GM12878 (cell line): Measurements from ENCODE around the gene C10orf71. TPM values are rescaled to one million over a fixed set of nuclear protein-coding genes. Genes with fewer than 3 reads are reported as not detected.

Experiments used
- ATAC-seq: fragments of 200-7000 bp; cut with Tn5 transposase; 3 replicates; pipeline ENCODE4 v1.9.1; 2020; ENCODE audit warnings: mild to moderate bottlenecking, moderate library complexity
- BruUV-seq: library from RNA; stranded (reverse); fragments of 400-500 nt; replicated peaks from 2 replicates; lab custom pipeline; 2021; lab: Mats Ljungman, UMichigan
- CTCF ChIA-PET: fragments of 300-600 bp; sonication (Branson Sonifier 250); formaldehyde crosslinking; extraction: SDS; loops from one replicate; lab custom pipeline; 2021; ENCODE audit warnings: inconsistent platforms; lab: Yijun Ruan, JAX
- POLR2A ChIA-PET: fragments of 350-600 bp; formaldehyde crosslinking; extraction: SDS; loops from one replicate; lab custom pipeline; 2021; ENCODE audit warnings: inconsistent platforms; lab: Charles Lee
- RAD21 ChIA-PET: fragments of 300-600 bp; sonication (Branson Sonifier 250); formaldehyde crosslinking; loops from one replicate; lab custom pipeline; 2023; ENCODE audit warnings: antibody characterized with exemption; ENCODE audit not compliant: unreplicated experiment; lab: Charles Lee
- SMC1A ChIA-PET: fragments of 300-600 bp; sonication (Branson Sonifier 250); formaldehyde crosslinking; loops from one replicate; lab custom pipeline; 2023; ENCODE audit not compliant: unreplicated experiment, uncharacterized antibody; lab: Charles Lee
- DNase-seq: peaks from one replicate; pipeline ENCODE4 v3.0.0-alpha.2; 2011; ENCODE audit warnings: low read depth, low spot score
- FAIRE-seq: peaks from 3 replicates; lab custom pipeline; 2011; peaks lifted over from hg19 to GRCh38; lab: Jason Lieb, UNC
- H2AFZ ChIP-seq: 2 replicates; pipeline ENCODE4 v1.6.0; 2011; ENCODE audit warnings: low read depth, low read length, control low read depth; ENCODE audit not compliant: control insufficient read depth
- H3K27ac ChIP-seq: 2 replicates; pipeline ENCODE4 v1.5.1; 2011; ENCODE audit warnings: control low read depth; ENCODE audit not compliant: control insufficient read depth, insufficient read depth
- H3K27me3 ChIP-seq, 2 experiments: replicated peaks in 1 of 2; 2 replicates each; pipeline versions ENCODE4 v1.6.0 to v1.6.1; 2011; ENCODE audit warnings: low read length in 1 of 2; ENCODE audit not compliant: control insufficient read depth in 2 of 2, insufficient read depth in 2 of 2
- H3K36me3 ChIP-seq, 2 experiments: 2 replicates each; pipeline ENCODE4 v1.5.1; 2011; ENCODE audit warnings: low read length in 1 of 2; ENCODE audit not compliant: control insufficient read depth in 2 of 2, insufficient read depth in 2 of 2
- H3K4me1 ChIP-seq: 2 replicates; pipeline ENCODE4 v1.6.1; 2011; ENCODE audit warnings: mild to moderate bottlenecking, low read length, moderate library complexity, mixed read lengths; ENCODE audit not compliant: control insufficient read depth, insufficient read depth
- H3K4me2 ChIP-seq: 2 replicates; pipeline ENCODE4 v1.6.0; 2011; ENCODE audit warnings: control low read depth; ENCODE audit not compliant: control insufficient read depth, insufficient read depth
- H3K4me3 ChIP-seq: fragments of 200-600 bp; sonication (generic); 2 replicates; pipeline ENCODE4 v1.5.1; 2016
- H3K79me2 ChIP-seq: 2 replicates; pipeline ENCODE4 v1.6.0; 2011; ENCODE audit warnings: low read length; ENCODE audit not compliant: control insufficient read depth, insufficient read depth
- H3K9ac ChIP-seq: 2 replicates; pipeline ENCODE4 v1.8.0; 2011; ENCODE audit warnings: low read length, control low read depth, mixed read lengths; ENCODE audit not compliant: control insufficient read depth, insufficient read depth
- H3K9me3 ChIP-seq: replicated peaks from 3 replicates; pipeline ENCODE4 v1.5.1; 2011; ENCODE audit warnings: mild to moderate bottlenecking, low read length; ENCODE audit not compliant: control insufficient read depth, insufficient read depth
- H4K20me1 ChIP-seq: 2 replicates; pipeline ENCODE4 v1.6.0; 2011; ENCODE audit not compliant: control insufficient read depth, insufficient read depth
- BCL3 ChIP-seq: IDR thresholded peaks from 2 replicates; pipeline ENCODE4 v1.6.1; 2011; ENCODE audit warnings: borderline replicate concordance, low read depth, mild to moderate bottlenecking, moderate library complexity, low read length; ENCODE audit not compliant: insufficient read depth, poor library complexity, severe bottlenecking
- FOS ChIP-seq: IDR thresholded peaks from 3 replicates; pipeline ENCODE4 v1.6.1; 2011; ENCODE audit warnings: borderline replicate concordance; ENCODE audit not compliant: insufficient read length; ENCODE audit errors: extremely low read depth
- HSF1 ChIP-seq: fragments of 150-350 bp; IDR thresholded peaks from 2 replicates; pipeline ENCODE4 v1.6.1; 2014; ENCODE audit warnings: mild to moderate bottlenecking, low read depth, low read length
- MEF2A ChIP-seq: IDR thresholded peaks from 2 replicates; pipeline ENCODE4 v1.6.1; 2011; ENCODE audit warnings: low read depth, mild to moderate bottlenecking, low read length, moderate library complexity; ENCODE audit not compliant: insufficient read depth
- MXI1 ChIP-seq: fragments of 150-350 bp; IDR thresholded peaks from 2 replicates; pipeline ENCODE4 v1.6.1; 2011; ENCODE audit warnings: low read depth, mild to moderate bottlenecking, inconsistent platforms, low read length, improper control_type of control experiment
- NBN ChIP-seq: fragments of 450-650 bp; IDR thresholded peaks from 2 replicates; pipeline ENCODE4 v1.6.1; 2016
- SMAD5 ChIP-seq: IDR thresholded peaks from 2 replicates; pipeline ENCODE4 v1.6.1; 2016; ENCODE audit warnings: antibody characterized with exemption, low read depth
- SPI1 ChIP-seq: IDR thresholded peaks from 2 replicates; pipeline ENCODE4 v1.6.1; 2011; ENCODE audit warnings: low read depth, mild to moderate bottlenecking, low read length, moderate library complexity, borderline replicate concordance; ENCODE audit not compliant: insufficient read depth
- ZNF592 ChIP-seq: fragments of 450-650 bp; IDR thresholded peaks from 2 replicates; pipeline ENCODE4 v1.6.1; 2017; ENCODE audit warnings: mild to moderate bottlenecking, moderate library complexity
- WGBS: methylation state at CpG from one replicate; pipeline ENCODE4 v1.1.6; 2016; ENCODE audit warnings: low lambda C conversion rate; ENCODE audit not compliant: insufficient replicate concordance, insufficient coverage; ENCODE audit errors: missing lambda C conversion rate; 5-methylcytosine and 5-hydroxymethylcytosine counted together
- in situ Hi-C: fragments of 300-500 bp; cut with MboI; formaldehyde crosslinking; loops from 9 replicates; pipeline ENCODE4 v1.14.3; 2018; ENCODE audit warnings: mixed read lengths
- intact Hi-C: fragments of 100-400 bp; cut with micrococcal nuclease; formaldehyde crosslinking; loops from one replicate; pipeline ENCODE4 v1.14.2; 2022; ENCODE audit not compliant: unreplicated experiment
- polyA plus RNA-seq, 11 experiments: library from polyadenylated mRNA; depleted of rRNA in 4 of 11; unstranded in 6 of 11; stranded (reverse) in 5 of 11; fragments of >200 nt; fragmentation: Nextera tagmentation in 4 of 11; fragmentation: Illumina TruSeq in 1 of 11; extraction: Ambion mirVana in 4 of 11; extraction: Trizol in 1 of 11; gene quantifications; 1 replicate in 1 of 11; 2 replicates in 10 of 11; pipeline versions ENCODE4 v1.2.1 to v1.2.3, GENCODE V29; 2011 to 2016; ENCODE audit warnings: inconsistent platforms in 2 of 11, missing spikeins in 2 of 11, low read depth in 1 of 11
- total RNA-seq, 4 experiments: library from RNA; depleted of rRNA in 3 of 4; stranded (reverse); fragments of >200 nt in 3 of 4; fragmentation: Illumina TruSeq in 1 of 4; extraction: Trizol in 1 of 4; gene quantifications; 2 replicates each; pipeline versions ENCODE4 v1.2.1 to v1.2.3, GENCODE V29; 2013 to 2021

The C10orf71 gene
- total and polyA plus RNA-seq, 10 of the 15 experiments (the other 5 are each of a cell fraction or from before 2014, with no cell fraction given) = not detected

GRCh38 chr10:49328401-49329145 lies 29.6 kb downstream of the C10orf71 start:
- CTCF ChIA-PET = interaction anchor here (0.9 kb wide), 1 partner anchor 10 kb away, joined by 3 read pairs; no protein-coding TSS in a partner anchor
- intact Hi-C loops = no loop called here

More at GRCh38 chr10:49328401-49329145, 29.6 kb downstream of the C10orf71 start:
- no peak for FAIRE-seq
- H3K27ac ChIP-seq = no peak overlapping the region
- 30% methylated on average over 9 of the region's 9 CpGs for WGBS
- in situ Hi-C loops = no loop called here
- no peaks in the 10 kb centered on the region for H3K79me2 ChIP-seq
- no peak overlapping the region for H3K9ac ChIP-seq
- H3K36me3 ChIP-seq = no peaks in the 10 kb centered on the region
- BruUV-seq = no TSS peak
- H3K4me2 ChIP-seq = no peak overlapping the region
- no peak for ATAC-seq
- SMC1A ChIA-PET = no interaction called here
- H3K9me3 ChIP-seq = no peaks in the 10 kb centered on the region
- DNase-seq = no peak
- POLR2A ChIA-PET = no interaction called here
- TF ChIP-seq HSF1 (no peak), MEF2A (no peak), SPI1 (no peak), MXI1 (no peak), ZNF592 (no peak), FOS (no peak), SMAD5 (no peak), BCL3 (no peak), NBN (no peak)
- no peaks in the 10 kb centered on the region for H3K4me1 ChIP-seq
- H3K4me3 ChIP-seq = no peak overlapping the region
- H4K20me1 ChIP-seq = no peaks in the 10 kb centered on the region; the same call in 1 of the 2 replicates
- H3K27me3 ChIP-seq = peaks cover 2 to 5% of the 10 kb centered on the region in 2 experiments; a peak in 2 of 4 replicates
- RAD21 ChIA-PET = no interaction called here
- H2AFZ ChIP-seq = no peak overlapping the region
